Neural cell (in vitro differentiated cells): ENCODE measurements around the gene STARD13. TPM values are rescaled to one million over a fixed set of nuclear protein-coding genes. Genes with fewer than 3 reads are reported as not detected.

Experiments used
- H2AFZ ChIP-seq: fragments of 200-600, 300-800 bp; sonication (generic), shearing (Covaris generic); 2 replicates; pipeline ENCODE4 v1.6.0; 2014; ENCODE audit warnings: low read depth, mild to moderate bottlenecking, antibody characterized with exemption, low read length, moderate library complexity
- H3F3A ChIP-seq: fragments of 200-600 bp; shearing (Covaris generic); 2 replicates; pipeline ENCODE4 v1.6.1; 2016; ENCODE audit warnings: mild to moderate bottlenecking, moderate library complexity, mixed read lengths, antibody characterized with exemption, low read length; ENCODE audit not compliant: insufficient read depth, poor library complexity, severe bottlenecking
- H3K27ac ChIP-seq: fragments of 200-600, 300-800 bp; sonication (generic), shearing (Covaris generic); 2 replicates; pipeline ENCODE4 v1.5.1; 2014; ENCODE audit warnings: mild to moderate bottlenecking, low read length, moderate library complexity
- H3K27me3 ChIP-seq: fragments of 300-800, 200-600 bp; sonication (generic), shearing (Covaris generic); 2 replicates; pipeline ENCODE4 v1.6.0; 2014; ENCODE audit warnings: mild to moderate bottlenecking, low read depth, low read length, moderate library complexity; ENCODE audit not compliant: insufficient read depth
- H3K36me3 ChIP-seq: fragments of 300-800, 200-600 bp; sonication (generic), shearing (Covaris generic); 2 replicates; pipeline ENCODE4 v1.5.1; 2014; ENCODE audit warnings: mild to moderate bottlenecking, antibody characterized with exemption, low read length, moderate library complexity; ENCODE audit not compliant: insufficient read depth
- H3K4me2 ChIP-seq: fragments of 300-800, 200-600 bp; sonication (generic), shearing (Covaris generic); 2 replicates; pipeline ENCODE4 v1.6.0; 2014; ENCODE audit warnings: mild to moderate bottlenecking, low read length
- H3K4me3 ChIP-seq: fragments of 300-800, 200-600 bp; sonication (generic), shearing (Covaris generic); 2 replicates; pipeline ENCODE4 v1.5.1; 2014; ENCODE audit warnings: mild to moderate bottlenecking, low read length, moderate library complexity
- H3K79me2 ChIP-seq: fragments of 200-600 bp; shearing (Covaris generic); replicated peaks from 2 replicates; pipeline ENCODE4 v1.6.0; 2014; ENCODE audit warnings: mild to moderate bottlenecking, low read length, moderate library complexity; ENCODE audit not compliant: insufficient read depth
- H3K9ac ChIP-seq: fragments of 300-800, 200-600 bp; sonication (generic), shearing (Covaris generic); 2 replicates; pipeline ENCODE4 v1.6.1; 2016; ENCODE audit warnings: mild to moderate bottlenecking, low read length, mixed read lengths
- H3K9me2 ChIP-seq: fragments of 200-600 bp; shearing (Covaris generic); 2 replicates; pipeline ENCODE4 v1.6.1; 2016; ENCODE audit warnings: mild to moderate bottlenecking, low read length, mixed read lengths; ENCODE audit not compliant: insufficient read depth
- H3K9me3 ChIP-seq: fragments of 200-600, 300-800 bp; sonication (generic), shearing (Covaris generic); 2 replicates; pipeline ENCODE4 v1.6.1; 2016; ENCODE audit warnings: mild to moderate bottlenecking, mixed run types, low read length, moderate library complexity, mixed read lengths
- H4K20me1 ChIP-seq: fragments of 200-600 bp; shearing (Covaris generic); 2 replicates; pipeline ENCODE4 v1.6.1; 2016; ENCODE audit warnings: mild to moderate bottlenecking, mixed run types; ENCODE audit not compliant: insufficient read depth
- EP300 ChIP-seq: fragments of 450-650 bp; conservative IDR thresholded peaks from 2 replicates; pipeline ENCODE4 v1.6.1; 2014; ENCODE audit warnings: antibody characterized with exemption, mild to moderate bottlenecking, moderate library complexity; ENCODE audit not compliant: poor library complexity, severe bottlenecking
- EZH2 ChIP-seq: fragments of 200-600, 300-800 bp; shearing (Covaris generic), sonication (generic); IDR thresholded peaks from 2 replicates; pipeline ENCODE4 v1.6.1; 2014; ENCODE audit warnings: antibody characterized with exemption, low read length, borderline replicate concordance, mild to moderate bottlenecking; ENCODE audit not compliant: insufficient read depth, poor library complexity, severe bottlenecking
- MXI1 ChIP-seq: fragments of 450-650 bp; conservative IDR thresholded peaks from 2 replicates; pipeline ENCODE4 v1.6.1; 2014; ENCODE audit warnings: antibody characterized with exemption, mild to moderate bottlenecking; ENCODE audit not compliant: poor library complexity, severe bottlenecking
- POLR2AphosphoS5 ChIP-seq: IDR thresholded peaks from 2 replicates; pipeline ENCODE4 v1.6.1; 2012
- RAD21 ChIP-seq: fragments of 450-650 bp; conservative IDR thresholded peaks from 2 replicates; pipeline ENCODE4 v1.6.1; 2014; ENCODE audit warnings: antibody characterized with exemption, mild to moderate bottlenecking, moderate library complexity
- SMC3 ChIP-seq: fragments of 450-650 bp; conservative IDR thresholded peaks from 2 replicates; pipeline ENCODE4 v1.6.1; 2014; ENCODE audit warnings: antibody characterized with exemption, mild to moderate bottlenecking, moderate library complexity; ENCODE audit not compliant: poor library complexity
- TAF1 ChIP-seq: IDR thresholded peaks from 2 replicates; pipeline ENCODE4 v1.6.1; 2012; ENCODE audit warnings: low read depth
- polyA plus RNA-seq: library from polyadenylated mRNA; depleted of rRNA; stranded (reverse); fragments of >200 nt; gene quantifications from 2 replicates; pipeline ENCODE4 v1.2.3, GENCODE V29; 2014
- TF ChIP-seq, protein P1 (sequence below): IDR thresholded peaks from 2 replicates; pipeline ENCODE4 v1.6.1; 2012; ENCODE audit warnings: borderline replicate concordance
- TF ChIP-seq, protein P2 (sequence below): fragments of 450-650 bp; IDR thresholded peaks from 2 replicates; pipeline ENCODE4 v1.5.1; 2014; ENCODE audit warnings: antibody characterized with exemption, mild to moderate bottlenecking, moderate library complexity; ENCODE audit not compliant: poor library complexity, severe bottlenecking

The STARD13 gene
- polyA plus RNA-seq, 1 donor from 2014 or later, result 0.05 TPM

DNA sequence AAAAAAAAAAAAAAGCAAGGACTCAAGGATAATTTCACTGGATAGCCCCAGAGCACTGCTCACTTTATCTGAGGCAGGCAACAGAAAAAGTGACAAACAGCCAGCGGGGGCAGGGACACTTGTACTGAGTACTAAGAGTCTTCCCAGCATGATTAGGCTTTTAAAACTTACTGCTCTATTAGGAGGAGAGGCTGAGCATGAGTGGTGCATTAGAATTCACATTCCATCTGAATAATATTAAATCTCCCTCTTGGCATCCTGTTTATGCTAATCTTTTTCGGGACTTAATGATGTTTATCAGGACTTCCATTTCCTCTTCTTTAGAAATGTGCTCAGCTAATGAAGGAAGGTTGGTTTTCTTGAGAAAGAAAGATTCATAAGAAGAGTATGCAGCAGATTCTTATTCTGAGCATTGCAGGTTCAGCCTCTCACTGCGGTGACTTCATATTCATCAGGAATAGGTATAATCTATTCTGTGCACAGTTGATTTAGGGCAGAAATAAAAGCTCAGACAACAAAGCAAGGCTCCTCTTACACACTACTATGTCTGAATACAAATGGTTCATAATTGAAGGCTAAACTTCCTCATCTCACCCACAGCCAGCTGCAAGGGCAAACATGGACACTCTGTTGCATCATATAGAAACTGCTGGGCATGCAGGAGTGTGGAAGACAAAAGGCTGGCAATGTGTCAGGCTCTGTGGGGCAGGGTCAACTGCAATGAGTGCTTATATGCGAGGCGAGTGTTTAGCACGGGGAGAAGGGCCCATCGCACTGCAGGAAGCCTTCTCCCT, 162.3 kb downstream of the STARD13 start:
- Histone ChIP-seq H3K79me2 (no peaks in the 10 kb centered on the region), H3K4me2 (no peak overlapping the region), H3K9ac (no peak overlapping the region), H3K9me3 (no peaks in the 10 kb centered on the region), H3K9me2 (no peaks in the 10 kb centered on the region), H3K36me3 (no peaks in the 10 kb centered on the region), H2AFZ (no peak overlapping the region), H3K27me3 (no peaks in the 10 kb centered on the region), H3K4me3 (no peak overlapping the region), H3F3A (no peaks in the 10 kb centered on the region), H3K27ac (no peak overlapping the region), H4K20me1 (no peaks in the 10 kb centered on the region)
- TF ChIP-seq, protein P1, sequence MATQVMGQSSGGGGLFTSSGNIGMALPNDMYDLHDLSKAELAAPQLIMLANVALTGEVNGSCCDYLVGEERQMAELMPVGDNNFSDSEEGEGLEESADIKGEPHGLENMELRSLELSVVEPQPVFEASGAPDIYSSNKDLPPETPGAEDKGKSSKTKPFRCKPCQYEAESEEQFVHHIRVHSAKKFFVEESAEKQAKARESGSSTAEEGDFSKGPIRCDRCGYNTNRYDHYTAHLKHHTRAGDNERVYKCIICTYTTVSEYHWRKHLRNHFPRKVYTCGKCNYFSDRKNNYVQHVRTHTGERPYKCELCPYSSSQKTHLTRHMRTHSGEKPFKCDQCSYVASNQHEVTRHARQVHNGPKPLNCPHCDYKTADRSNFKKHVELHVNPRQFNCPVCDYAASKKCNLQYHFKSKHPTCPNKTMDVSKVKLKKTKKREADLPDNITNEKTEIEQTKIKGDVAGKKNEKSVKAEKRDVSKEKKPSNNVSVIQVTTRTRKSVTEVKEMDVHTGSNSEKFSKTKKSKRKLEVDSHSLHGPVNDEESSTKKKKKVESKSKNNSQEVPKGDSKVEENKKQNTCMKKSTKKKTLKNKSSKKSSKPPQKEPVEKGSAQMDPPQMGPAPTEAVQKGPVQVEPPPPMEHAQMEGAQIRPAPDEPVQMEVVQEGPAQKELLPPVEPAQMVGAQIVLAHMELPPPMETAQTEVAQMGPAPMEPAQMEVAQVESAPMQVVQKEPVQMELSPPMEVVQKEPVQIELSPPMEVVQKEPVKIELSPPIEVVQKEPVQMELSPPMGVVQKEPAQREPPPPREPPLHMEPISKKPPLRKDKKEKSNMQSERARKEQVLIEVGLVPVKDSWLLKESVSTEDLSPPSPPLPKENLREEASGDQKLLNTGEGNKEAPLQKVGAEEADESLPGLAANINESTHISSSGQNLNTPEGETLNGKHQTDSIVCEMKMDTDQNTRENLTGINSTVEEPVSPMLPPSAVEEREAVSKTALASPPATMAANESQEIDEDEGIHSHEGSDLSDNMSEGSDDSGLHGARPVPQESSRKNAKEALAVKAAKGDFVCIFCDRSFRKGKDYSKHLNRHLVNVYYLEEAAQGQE, result no peak
- TF ChIP-seq SMC3, result no peak

DNA sequence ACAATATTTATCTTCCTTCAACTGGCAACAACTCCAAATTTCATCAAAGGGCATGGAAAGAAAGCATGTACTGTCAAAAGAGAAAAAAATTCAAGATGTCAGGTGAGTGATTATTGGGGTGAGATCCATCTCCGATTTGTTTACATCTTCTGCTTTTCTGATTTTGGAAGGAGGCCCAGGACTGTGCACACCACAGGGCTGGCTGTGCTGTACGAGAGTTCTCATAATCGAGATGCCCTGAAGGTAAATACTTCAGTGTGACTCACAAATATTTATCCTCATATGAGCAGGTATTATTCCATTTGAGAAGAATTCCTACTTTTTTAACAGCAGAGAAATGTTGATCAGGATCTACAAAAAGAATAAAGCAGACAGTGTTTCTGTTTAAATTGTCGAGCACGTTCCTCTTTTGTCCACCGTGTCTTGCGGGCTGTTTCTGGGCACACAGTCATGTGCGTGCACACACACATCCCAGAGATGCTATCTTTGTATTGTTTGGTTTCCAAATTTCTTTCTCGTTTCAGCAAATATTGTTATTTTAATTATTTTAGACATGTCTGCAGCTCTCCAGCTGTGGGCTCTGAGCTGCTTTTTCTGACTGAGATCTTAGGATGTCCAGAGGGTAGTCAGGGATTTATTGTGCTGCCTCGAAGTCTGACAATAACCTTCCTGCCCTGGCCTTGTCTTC, 165.6 kb downstream of the STARD13 start:
- H3K36me3 ChIP-seq, result no peaks in the 10 kb centered on the region
- H3K79me2 ChIP-seq, result no peaks in the 10 kb centered on the region
- H3K4me2 ChIP-seq, result no peak overlapping the region
- no peak for TF ChIP-seq EZH2
- TF ChIP-seq RAD21, result no peak
- TF ChIP-seq, protein P1, result no peak
- TF ChIP-seq TAF1, result no peak
- TF ChIP-seq, protein P2, sequence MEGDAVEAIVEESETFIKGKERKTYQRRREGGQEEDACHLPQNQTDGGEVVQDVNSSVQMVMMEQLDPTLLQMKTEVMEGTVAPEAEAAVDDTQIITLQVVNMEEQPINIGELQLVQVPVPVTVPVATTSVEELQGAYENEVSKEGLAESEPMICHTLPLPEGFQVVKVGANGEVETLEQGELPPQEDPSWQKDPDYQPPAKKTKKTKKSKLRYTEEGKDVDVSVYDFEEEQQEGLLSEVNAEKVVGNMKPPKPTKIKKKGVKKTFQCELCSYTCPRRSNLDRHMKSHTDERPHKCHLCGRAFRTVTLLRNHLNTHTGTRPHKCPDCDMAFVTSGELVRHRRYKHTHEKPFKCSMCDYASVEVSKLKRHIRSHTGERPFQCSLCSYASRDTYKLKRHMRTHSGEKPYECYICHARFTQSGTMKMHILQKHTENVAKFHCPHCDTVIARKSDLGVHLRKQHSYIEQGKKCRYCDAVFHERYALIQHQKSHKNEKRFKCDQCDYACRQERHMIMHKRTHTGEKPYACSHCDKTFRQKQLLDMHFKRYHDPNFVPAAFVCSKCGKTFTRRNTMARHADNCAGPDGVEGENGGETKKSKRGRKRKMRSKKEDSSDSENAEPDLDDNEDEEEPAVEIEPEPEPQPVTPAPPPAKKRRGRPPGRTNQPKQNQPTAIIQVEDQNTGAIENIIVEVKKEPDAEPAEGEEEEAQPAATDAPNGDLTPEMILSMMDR, result no peak
- TF ChIP-seq MXI1, result no peak
- TF ChIP-seq SMC3, result no peak
- TF ChIP-seq EP300, result no peak
- TF ChIP-seq POLR2AphosphoS5, result no peak
- no peak overlapping the region for H3K9ac ChIP-seq
- H3K27ac ChIP-seq, result no peak overlapping the region
- no peaks in the 10 kb centered on the region for H4K20me1 ChIP-seq
- no peaks in the 10 kb centered on the region for H3K9me3 ChIP-seq
- H3F3A ChIP-seq, result no peaks in the 10 kb centered on the region
- no peaks in the 10 kb centered on the region for H3K9me2 ChIP-seq
- H2AFZ ChIP-seq, result no peak overlapping the region
- H3K4me3 ChIP-seq, result no peak overlapping the region
- no peaks in the 10 kb centered on the region for H3K27me3 ChIP-seq
